NT2/D1 (cell line): ENCODE data around the gene KRTAP4-6.
"Not testable (repeated sequence)": the region's sequence is repeated elsewhere in the genome, so short reads cannot be mapped to it uniquely, and the experiment has no call there.

ENCODE experiments used
- DNase-seq: peaks from one replicate; pipeline ENCODE4 v3.0.0-alpha.2; 2011; ENCODE audit warnings: low read depth, low spot score
- H3K27me3 ChIP-seq: 2 replicates; pipeline ENCODE4 v1.6.0; 2011; ENCODE audit warnings: mild to moderate bottlenecking; ENCODE audit not compliant: insufficient read length, insufficient read depth
- H3K36me3 ChIP-seq: 2 replicates; pipeline ENCODE4 v1.6.1; 2011; ENCODE audit warnings: mild to moderate bottlenecking, low read length, mixed read lengths; ENCODE audit not compliant: insufficient read depth, insufficient read length
- H3K4me1 ChIP-seq: 2 replicates; pipeline ENCODE4 v1.5.1; 2011; ENCODE audit not compliant: insufficient read depth, insufficient read length
- H3K4me3 ChIP-seq: 2 replicates; pipeline ENCODE4 v1.5.1; 2011; ENCODE audit warnings: low read depth; ENCODE audit not compliant: insufficient read length
- H3K9ac ChIP-seq: 2 replicates; pipeline ENCODE4 v1.6.0; 2011; ENCODE audit warnings: low read depth; ENCODE audit not compliant: insufficient read length
- H3K9me3 ChIP-seq: 2 replicates; pipeline ENCODE4 v1.5.1; 2011; ENCODE audit warnings: mild to moderate bottlenecking, low read length; ENCODE audit not compliant: insufficient read depth
- SUZ12 ChIP-seq: IDR thresholded peaks from 2 replicates; pipeline ENCODE4 v1.6.1; 2011; ENCODE audit not compliant: insufficient read length, insufficient read depth; ENCODE audit errors: extremely low read depth
- YY1 ChIP-seq: IDR thresholded peaks from 2 replicates; pipeline ENCODE4 v1.6.1; 2011; ENCODE audit not compliant: insufficient read length, insufficient read depth
- ZNF274 ChIP-seq: IDR thresholded peaks from 2 replicates; pipeline ENCODE4 v1.6.1; 2011; ENCODE audit warnings: mild to moderate bottlenecking, low read depth, low read length

The KRTAP4-6 gene

DNA sequence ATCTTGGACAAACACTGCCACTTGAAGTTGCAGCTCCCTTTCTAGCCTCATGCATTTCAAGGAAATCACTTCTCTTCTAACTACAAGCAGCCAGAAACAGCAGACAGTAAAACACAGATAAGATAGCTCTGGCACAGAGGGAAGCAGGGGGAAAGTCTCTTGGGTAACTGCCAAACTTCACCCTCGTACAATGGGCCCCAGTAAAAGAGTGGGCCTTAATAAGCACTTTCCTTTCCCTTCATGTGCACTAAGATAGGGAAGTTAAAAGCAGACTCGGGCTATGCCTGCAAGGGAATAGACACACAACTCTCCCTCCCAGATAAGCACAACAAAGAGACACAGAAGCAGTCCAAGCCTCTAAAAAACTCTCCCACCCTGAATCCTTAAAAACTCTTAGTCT, 13.5 kb upstream of the KRTAP4-6 start:
- Histone ChIP-seq H3K4me1 (no peaks in the 10 kb centered on the region), H3K36me3 (no peaks in the 10 kb centered on the region), H3K27me3 (no peaks in the 10 kb centered on the region), H3K9me3 (no peaks in the 10 kb centered on the region), H3K4me3 (no peak overlapping the region), H3K9ac (no peak overlapping the region)
- no peak for DNase-seq
- TF ChIP-seq SUZ12: no peak

DNA sequence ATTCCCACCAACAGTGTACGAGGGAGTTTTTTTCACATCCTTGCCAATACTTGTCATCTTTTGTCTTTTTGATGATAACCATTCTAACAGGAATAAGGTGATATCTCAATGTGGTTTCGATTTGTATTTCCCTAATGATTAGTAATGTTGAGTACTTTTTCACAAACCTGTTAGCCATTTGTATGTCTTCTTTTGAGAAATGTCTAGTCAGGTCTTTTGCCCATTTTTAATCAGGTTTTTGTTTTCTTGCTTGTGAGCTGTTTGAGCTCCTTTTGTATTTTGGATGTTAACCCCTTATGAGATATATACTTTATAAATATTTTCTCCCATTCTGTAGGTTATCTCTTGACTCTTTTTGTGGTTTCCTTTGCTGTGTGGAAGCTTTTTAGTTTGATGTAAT, 11.2 kb upstream of the KRTAP4-6 start:
- no peaks in the 10 kb centered on the region for H3K36me3 ChIP-seq
- DNase-seq: no peak
- no peaks in the 10 kb centered on the region for H3K9me3 ChIP-seq
- no peak overlapping the region for H3K4me3 ChIP-seq
- no peak overlapping the region for H3K9ac ChIP-seq
- no peaks in the 10 kb centered on the region for H3K27me3 ChIP-seq
- TF ChIP-seq SUZ12 (no peak), YY1 (no peak), ZNF274 (no peak)
- no peaks in the 10 kb centered on the region for H3K4me1 ChIP-seq

DNA sequence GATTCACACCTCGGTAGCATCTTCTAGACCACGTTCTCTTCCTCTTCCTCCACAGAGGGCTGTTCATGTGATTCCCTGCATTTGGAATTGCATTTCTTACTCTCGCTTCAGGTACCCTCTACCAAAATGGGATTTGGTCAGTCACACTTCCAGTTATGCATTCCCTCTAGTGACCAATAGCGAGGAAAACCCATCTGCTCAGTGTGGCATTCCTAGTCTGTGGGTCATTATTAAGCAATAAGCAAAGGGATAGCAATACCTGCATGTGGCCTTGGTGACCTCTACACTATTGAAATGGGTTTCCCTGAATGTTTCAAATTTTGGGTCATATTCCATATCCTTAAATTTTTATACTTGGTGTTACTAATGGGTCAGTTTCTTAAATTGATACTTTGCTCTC, 9.7 kb upstream of the KRTAP4-6 start:
- no peak for TF ChIP-seq ZNF274
- TF ChIP-seq SUZ12: no peak
- TF ChIP-seq YY1: no peak
- Histone ChIP-seq H3K9ac (no peak overlapping the region), H3K27me3 (no peaks in the 10 kb centered on the region), H3K36me3 (no peaks in the 10 kb centered on the region), H3K9me3 (no peaks in the 10 kb centered on the region), H3K4me1 (no peaks in the 10 kb centered on the region), H3K4me3 (no peak overlapping the region)
- no peak for DNase-seq

DNA sequence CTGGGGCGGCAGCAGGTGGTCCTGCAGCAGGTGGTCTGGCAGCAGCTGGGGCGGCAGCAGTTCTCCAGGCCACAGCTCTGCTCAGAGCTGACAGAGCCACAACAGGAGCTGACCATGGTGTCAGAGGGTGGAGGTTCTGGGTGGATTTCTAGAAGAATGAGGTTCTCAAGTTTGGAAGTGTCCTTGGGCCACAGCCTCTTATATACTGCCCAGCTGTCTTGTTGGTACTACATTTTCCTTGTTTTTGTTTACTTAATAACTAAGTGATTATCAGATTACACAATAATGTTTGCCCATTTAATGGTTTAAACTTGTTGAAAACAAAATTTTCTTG, 9.3 kb upstream of the KRTAP4-6 start, which contains the start of gene KRTAP4-5:
KRTAP4-5 (minus strand) TSS at position 174 of the 334 bp plus-strand sequence; CDS start at position 116, 58 bp downstream.
- Histone ChIP-seq H3K4me3 (no peak within 1 kb of the TSS), H3K4me1 (no peaks in the 10 kb centered on the region), H3K36me3 (no peaks in the 10 kb centered on the region), H3K9me3 (no peaks in the 10 kb centered on the region), H3K27me3 (no peaks in the 10 kb centered on the region), H3K9ac (no peak within 1 kb of the TSS)
- no peak for DNase-seq
- no peak for TF ChIP-seq YY1
- TF ChIP-seq SUZ12: no peak
- no peak for TF ChIP-seq ZNF274

DNA sequence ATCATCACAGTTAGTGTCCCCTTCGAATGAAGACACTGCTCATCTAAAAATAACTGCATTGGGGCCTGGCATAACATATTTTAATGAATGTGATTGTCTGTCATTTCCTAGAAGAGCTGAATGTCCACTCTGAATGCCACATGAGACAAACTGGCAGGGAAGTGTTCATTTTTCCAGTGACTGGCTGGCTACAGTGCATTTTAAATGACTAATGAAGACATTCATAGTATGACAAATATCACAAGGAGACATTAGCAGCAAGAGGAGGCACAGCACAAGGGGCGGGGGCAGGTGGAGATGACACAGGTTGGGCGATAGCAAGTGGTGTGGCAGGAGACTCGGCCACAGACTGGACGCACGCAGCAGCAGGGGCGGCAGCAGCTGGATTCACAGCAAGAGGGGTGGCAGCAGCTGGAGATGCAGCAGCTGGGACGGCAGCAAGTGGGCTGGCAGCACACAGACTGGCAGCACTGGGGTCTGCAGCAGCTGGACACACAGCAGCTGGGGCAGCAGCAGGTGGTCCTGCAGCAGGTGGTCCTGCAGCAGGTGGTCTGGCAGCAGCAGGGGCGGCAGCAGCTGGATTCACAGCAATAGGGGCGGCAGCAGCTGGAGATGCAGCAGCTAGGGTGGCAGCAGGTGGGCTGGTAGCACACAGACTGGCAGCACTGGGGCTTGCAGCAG, 8.8 kb upstream of the KRTAP4-6 start:
- not testable (repeated sequence) for H3K9ac ChIP-seq, H3K4me3 ChIP-seq, H3K4me1 ChIP-seq, H3K27me3 ChIP-seq, H3K36me3 ChIP-seq, H3K9me3 ChIP-seq, DNase-seq

DNA sequence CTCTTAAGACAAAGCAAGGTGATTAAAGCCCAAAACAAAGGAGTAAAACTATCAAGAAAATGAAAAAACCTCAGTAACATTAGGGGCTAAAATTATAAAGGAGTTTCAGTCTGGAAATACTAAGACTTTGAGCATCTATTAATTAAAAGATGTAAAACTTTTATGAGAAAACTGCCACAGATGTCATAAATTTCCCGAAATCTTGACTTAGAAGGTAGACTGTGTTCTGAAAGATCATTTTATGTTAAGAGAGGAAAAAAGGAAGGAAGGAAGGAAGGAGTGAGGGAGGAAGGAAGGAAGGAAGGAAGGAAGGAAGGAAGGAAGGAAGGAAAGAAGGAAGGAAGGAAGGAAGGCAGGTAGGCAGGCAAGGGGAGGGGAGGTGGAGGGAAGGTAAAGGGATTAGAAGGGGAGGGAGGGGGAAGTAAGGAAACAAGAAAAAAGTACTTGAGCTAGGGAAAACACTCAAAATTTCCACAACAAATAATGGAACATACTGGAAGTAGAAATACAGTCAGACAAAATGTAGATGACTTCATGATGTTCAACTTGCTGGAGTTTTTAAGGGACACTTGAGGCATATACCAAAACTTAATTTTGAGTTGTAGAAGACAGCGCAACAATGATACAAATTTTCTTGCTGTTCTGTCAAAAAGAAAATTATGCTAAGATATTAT, 7.3 kb upstream of the KRTAP4-6 start:
- Histone ChIP-seq H3K36me3 (no peaks in the 10 kb centered on the region), H3K27me3 (no peaks in the 10 kb centered on the region), H3K4me3 (no peak overlapping the region), H3K4me1 (no peaks in the 10 kb centered on the region), H3K9me3 (peaks cover 9% of the 10 kb centered on the region; the same call in 1 of the 2 replicates), H3K9ac (no peak overlapping the region)
- TF ChIP-seq YY1: no peak
- no peak for TF ChIP-seq SUZ12
- TF ChIP-seq ZNF274: no peak
- no peak for DNase-seq

DNA sequence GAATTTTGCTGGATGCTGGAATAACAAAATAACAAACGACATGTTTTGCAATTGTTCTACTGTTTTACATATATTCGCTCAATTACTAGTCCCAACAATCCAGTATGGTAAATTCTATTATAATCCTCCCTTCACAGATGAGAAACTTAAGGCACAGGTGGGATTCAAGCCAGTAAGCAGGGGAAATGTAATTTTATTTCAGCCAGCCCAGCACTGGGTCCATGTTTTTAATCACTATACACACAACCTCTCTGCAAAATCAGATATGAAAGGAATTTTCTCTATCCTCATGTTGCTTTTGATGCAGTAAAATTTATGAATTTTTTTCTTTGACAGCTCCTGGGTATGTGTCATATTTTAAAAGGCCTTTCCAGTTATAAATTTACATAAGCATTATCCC, 4.9 kb upstream of the KRTAP4-6 start:
- H3K9ac ChIP-seq: no peak overlapping the region
- no peak for DNase-seq

More for the DNA sequence above, 4.9 kb upstream of the KRTAP4-6 start:
- Histone ChIP-seq H3K9me3 (peaks cover 14% of the 10 kb centered on the region), H3K27me3 (no peaks in the 10 kb centered on the region), H3K4me3 (no peak overlapping the region), H3K36me3 (no peaks in the 10 kb centered on the region), H3K4me1 (no peaks in the 10 kb centered on the region)
- TF ChIP-seq YY1 (no peak), ZNF274 (no peak), SUZ12 (no peak)
